Fibroblast of mammary gland (primary cell): Measurements from ENCODE around the gene ADH1A.
"Not testable (repeated sequence)": the region's sequence is repeated elsewhere in the genome, so short reads cannot be mapped to it uniquely, and the experiment has no call there.

Source experiments
- DNase-seq: peaks from one replicate; pipeline ENCODE4 v3.0.0-alpha.2; 2010; ENCODE audit warnings: low read depth
- H3K4me3 ChIP-seq: 2 replicates; pipeline ENCODE4 v1.5.1; 2011; ENCODE audit warnings: low read depth, mild to moderate bottlenecking, low read length, moderate library complexity; ENCODE audit not compliant: control insufficient read depth
- CTCF ChIP-seq: conservative IDR thresholded peaks from 2 replicates; pipeline ENCODE4 v1.5.1; 2011; ENCODE audit warnings: low read depth, low read length, inconsistent platforms; ENCODE audit not compliant: control insufficient read depth, insufficient read depth

ADH1A gene

GRCh38 chr4:99252746-99253145, 38.0 kb downstream of the ADH1A start:
- no peak for DNase-seq
- no peak overlapping the region for H3K4me3 ChIP-seq
- TF ChIP-seq CTCF, result no peak

- H3K4me3 ChIP-seq, result no peak overlapping the region
- no peak for TF ChIP-seq CTCF
- DNase-seq, result peak; percentile 41
Observed at GRCh38 chr4:99248714-99249113, 42.1 kb downstream of the ADH1A start.

GRCh38 chr4:99235955-99236354, 54.8 kb downstream of the ADH1A start:
- no peak for DNase-seq
- no peak overlapping the region for H3K4me3 ChIP-seq
- no peak for TF ChIP-seq CTCF

- no peak for TF ChIP-seq CTCF
Observed at GRCh38 chr4:99234331-99235010, 56.3 kb downstream of the ADH1A start.

GRCh38 chr4:99233397-99233796, 57.4 kb downstream of the ADH1A start:
- not testable (repeated sequence) for DNase-seq, H3K4me3 ChIP-seq

More at GRCh38 chr4:99234331-99235010, 56.3 kb downstream of the ADH1A start:
- DNase-seq, result no peak
- H3K4me3 ChIP-seq, result no peak overlapping the region

GRCh38 chr4:99228706-99229105, 62.1 kb downstream of the ADH1A start:
- not testable (repeated sequence) for DNase-seq, H3K4me3 ChIP-seq

GRCh38 chr4:99227646-99228045, 63.1 kb downstream of the ADH1A start:
- not testable (repeated sequence) for DNase-seq, H3K4me3 ChIP-seq
